Measurements from ENCODE around the gene ANKS1A.

DNA sequence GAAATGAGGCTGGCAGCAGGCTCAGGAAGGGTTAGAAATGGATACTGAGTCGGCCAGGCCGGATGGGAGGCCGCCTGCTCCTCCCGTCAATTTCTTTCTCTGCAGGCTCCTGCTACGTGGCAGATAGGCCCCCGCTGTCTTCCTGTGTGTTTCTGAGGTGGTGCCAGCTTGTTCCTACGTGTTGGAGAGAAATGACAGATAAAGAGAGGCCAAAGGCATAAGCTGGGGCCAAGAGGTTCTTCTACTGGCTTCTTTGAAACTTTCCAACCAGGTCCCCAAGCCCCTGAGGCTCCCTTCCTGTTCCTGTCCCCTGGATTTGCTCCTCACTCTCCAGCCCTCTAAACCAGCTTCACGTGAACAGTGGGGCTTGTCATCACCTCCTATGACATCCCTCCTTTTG, 175.2 kb downstream of the ANKS1A start:
- TF ChIP-seq YY1 (IDR thresholded peaks at IDR 0.05; ENCODE audit: low read depth) (no peak), ELF1 (IDR thresholded peaks at IDR 0.05) (no peak), POLR2AphosphoS5 (IDR thresholded peaks at IDR 0.05; ENCODE audit: low read depth, low read length) (no peak), SMC3 (IDR thresholded peaks at IDR 0.05; ENCODE audit: low read depth, low read length) (no peak)
